HEK293 (cell line): ENCODE measurements around the gene ZNF865.

Experiments
- KLF10 ChIP-seq: fragments of 450-650 bp; IDR thresholded peaks from 2 replicates; pipeline ENCODE4 v1.5.1; 2018; ENCODE audit warnings: missing biosample characterization, mild to moderate bottlenecking, missing genetic modification characterization
- KLF9 ChIP-seq: fragments of 450-650 bp; formaldehyde crosslinking; IDR thresholded peaks from 2 replicates; pipeline ENCODE4 v1.5.1; 2016; ENCODE audit warnings: missing biosample characterization, missing genetic modification characterization, low read depth
- TRIM28 ChIP-seq: IDR thresholded peaks from 2 replicates; pipeline ENCODE4 v1.6.1; 2011; ENCODE audit warnings: low read length, control low read depth, borderline replicate concordance
- YY1 ChIP-seq: fragments of 450-650 bp; formaldehyde crosslinking; IDR thresholded peaks from 2 replicates; pipeline ENCODE4 v1.5.1; 2018; ENCODE audit warnings: missing biosample characterization, missing genetic modification characterization
- ZBTB20 ChIP-seq: fragments of 450-650 bp; formaldehyde crosslinking; IDR thresholded peaks from 2 replicates; pipeline ENCODE4 v1.5.1; 2016; ENCODE audit warnings: missing biosample characterization, missing genetic modification characterization
- ZEB2 ChIP-seq: fragments of 450-650 bp; formaldehyde crosslinking; IDR thresholded peaks from 2 replicates; pipeline ENCODE4 v1.5.1; 2016; ENCODE audit warnings: missing biosample characterization, missing genetic modification characterization
- ZFP41 ChIP-seq: fragments of 450-650 bp; formaldehyde crosslinking; IDR thresholded peaks from 2 replicates; pipeline ENCODE4 v1.5.1; 2016; ENCODE audit warnings: missing biosample characterization, missing genetic modification characterization, borderline replicate concordance
- ZNF169 ChIP-seq: fragments of 450-650 bp; formaldehyde crosslinking; IDR thresholded peaks from 2 replicates; pipeline ENCODE4 v1.5.1; 2016; ENCODE audit warnings: missing biosample characterization, missing genetic modification characterization
- ZNF24 ChIP-seq: fragments of 450-650 bp; formaldehyde crosslinking; IDR thresholded peaks from 2 replicates; pipeline ENCODE4 v1.5.1; 2016; ENCODE audit warnings: missing biosample characterization, missing genetic modification characterization
- ZNF433 ChIP-seq: fragments of 450-650 bp; formaldehyde crosslinking; IDR thresholded peaks from 2 replicates; pipeline ENCODE4 v1.5.1; 2016; ENCODE audit warnings: missing biosample characterization, missing genetic modification characterization, low read depth
- ZNF501 ChIP-seq: fragments of 450-650 bp; formaldehyde crosslinking; IDR thresholded peaks from 2 replicates; pipeline ENCODE4 v1.5.1; 2016; ENCODE audit warnings: missing biosample characterization, missing genetic modification characterization
- ZNF549 ChIP-seq: fragments of 450-650 bp; IDR thresholded peaks from 2 replicates; pipeline ENCODE4 v1.5.1; 2018; ENCODE audit warnings: missing biosample characterization, missing genetic modification characterization, mild to moderate bottlenecking, inconsistent platforms, moderate library complexity
- ZNF76 ChIP-seq: fragments of 450-650 bp; formaldehyde crosslinking; IDR thresholded peaks from 2 replicates; pipeline ENCODE4; 2016; ENCODE audit warnings: low read depth, missing biosample characterization, missing genetic modification characterization, borderline replicate concordance
- TF ChIP-seq, protein P1 (sequence below): fragments of 450-650 bp; formaldehyde crosslinking; conservative IDR thresholded peaks from 2 replicates; pipeline ENCODE4 v1.5.1; 2016; ENCODE audit warnings: low read depth, missing biosample characterization, missing genetic modification characterization
- TF ChIP-seq, protein P2 (sequence below): fragments of 450-650 bp; formaldehyde crosslinking; IDR thresholded peaks from 2 replicates; pipeline ENCODE4 v1.5.1; 2016; ENCODE audit warnings: missing biosample characterization, missing genetic modification characterization
- TF ChIP-seq, protein P3 (sequence below): fragments of 450-650 bp; formaldehyde crosslinking; IDR thresholded peaks from 2 replicates; pipeline ENCODE4 v1.5.1; 2016; ENCODE audit warnings: missing biosample characterization, missing genetic modification characterization
- TF ChIP-seq, protein P4 (sequence below): fragments of 450-650 bp; formaldehyde crosslinking; IDR thresholded peaks from 2 replicates; pipeline ENCODE4 v1.5.1; 2016; ENCODE audit warnings: missing biosample characterization, missing genetic modification characterization
- TF ChIP-seq, protein P5 (sequence below): fragments of 450-650 bp; formaldehyde crosslinking; IDR thresholded peaks from 2 replicates; pipeline ENCODE4 v1.5.1; 2017; ENCODE audit warnings: missing biosample characterization, mild to moderate bottlenecking, missing genetic modification characterization, moderate library complexity
- TF ChIP-seq, protein P6 (sequence below): IDR thresholded peaks from 2 replicates; pipeline ENCODE4 v1.6.1; 2011; ENCODE audit warnings: mild to moderate bottlenecking, low read depth, low read length, borderline replicate concordance
- TF ChIP-seq, protein P7 (sequence below): fragments of 450-650 bp; formaldehyde crosslinking; IDR thresholded peaks from 2 replicates; pipeline ENCODE4 v1.5.1; 2016; ENCODE audit warnings: missing biosample characterization, missing genetic modification characterization
- TF ChIP-seq, protein P8 (sequence below): fragments of 450-650 bp; formaldehyde crosslinking; IDR thresholded peaks from 2 replicates; pipeline ENCODE4 v1.5.1; 2016; ENCODE audit warnings: missing biosample characterization, missing genetic modification characterization

ZNF865 gene

DNA sequence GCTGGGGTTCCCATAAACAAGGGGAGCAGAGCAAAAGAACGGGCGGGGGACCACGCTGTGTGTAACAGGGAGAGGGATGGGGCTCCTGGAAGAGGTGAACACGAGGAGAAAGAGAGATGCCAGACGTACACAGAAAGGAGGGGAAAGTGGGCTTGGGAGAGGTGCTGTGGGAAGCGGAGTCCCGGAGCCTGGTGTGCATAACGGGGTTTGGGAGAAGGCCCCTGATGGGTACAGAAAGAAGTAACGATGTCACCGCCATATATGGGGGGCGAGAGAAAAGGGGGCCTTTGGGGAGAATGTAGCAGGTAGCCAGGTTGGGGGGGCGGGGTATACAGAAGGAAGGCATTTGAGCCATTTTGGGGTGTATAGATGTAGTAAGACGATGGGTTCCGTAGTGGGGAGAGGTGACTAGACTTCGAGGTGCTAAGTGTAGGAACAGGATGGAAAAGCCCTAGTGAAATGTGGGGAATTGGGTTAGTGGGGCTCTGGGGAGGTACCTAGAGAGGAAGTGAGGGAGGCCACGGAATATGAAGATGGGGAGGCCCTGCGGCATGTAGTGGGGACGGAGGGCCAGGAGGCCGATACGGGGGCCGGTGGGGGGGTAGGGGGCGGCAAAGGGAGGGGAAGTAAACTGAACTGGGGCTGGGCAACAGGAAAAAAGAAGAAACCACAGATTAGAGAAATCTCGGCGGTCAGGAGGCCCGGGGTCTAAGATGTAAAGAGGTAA is 36.1 kb downstream of the ZNF865 start (continued):
- no peak for TF ChIP-seq ZNF169 (tag by site-specific recombination)
- TF ChIP-seq, protein P1, sequence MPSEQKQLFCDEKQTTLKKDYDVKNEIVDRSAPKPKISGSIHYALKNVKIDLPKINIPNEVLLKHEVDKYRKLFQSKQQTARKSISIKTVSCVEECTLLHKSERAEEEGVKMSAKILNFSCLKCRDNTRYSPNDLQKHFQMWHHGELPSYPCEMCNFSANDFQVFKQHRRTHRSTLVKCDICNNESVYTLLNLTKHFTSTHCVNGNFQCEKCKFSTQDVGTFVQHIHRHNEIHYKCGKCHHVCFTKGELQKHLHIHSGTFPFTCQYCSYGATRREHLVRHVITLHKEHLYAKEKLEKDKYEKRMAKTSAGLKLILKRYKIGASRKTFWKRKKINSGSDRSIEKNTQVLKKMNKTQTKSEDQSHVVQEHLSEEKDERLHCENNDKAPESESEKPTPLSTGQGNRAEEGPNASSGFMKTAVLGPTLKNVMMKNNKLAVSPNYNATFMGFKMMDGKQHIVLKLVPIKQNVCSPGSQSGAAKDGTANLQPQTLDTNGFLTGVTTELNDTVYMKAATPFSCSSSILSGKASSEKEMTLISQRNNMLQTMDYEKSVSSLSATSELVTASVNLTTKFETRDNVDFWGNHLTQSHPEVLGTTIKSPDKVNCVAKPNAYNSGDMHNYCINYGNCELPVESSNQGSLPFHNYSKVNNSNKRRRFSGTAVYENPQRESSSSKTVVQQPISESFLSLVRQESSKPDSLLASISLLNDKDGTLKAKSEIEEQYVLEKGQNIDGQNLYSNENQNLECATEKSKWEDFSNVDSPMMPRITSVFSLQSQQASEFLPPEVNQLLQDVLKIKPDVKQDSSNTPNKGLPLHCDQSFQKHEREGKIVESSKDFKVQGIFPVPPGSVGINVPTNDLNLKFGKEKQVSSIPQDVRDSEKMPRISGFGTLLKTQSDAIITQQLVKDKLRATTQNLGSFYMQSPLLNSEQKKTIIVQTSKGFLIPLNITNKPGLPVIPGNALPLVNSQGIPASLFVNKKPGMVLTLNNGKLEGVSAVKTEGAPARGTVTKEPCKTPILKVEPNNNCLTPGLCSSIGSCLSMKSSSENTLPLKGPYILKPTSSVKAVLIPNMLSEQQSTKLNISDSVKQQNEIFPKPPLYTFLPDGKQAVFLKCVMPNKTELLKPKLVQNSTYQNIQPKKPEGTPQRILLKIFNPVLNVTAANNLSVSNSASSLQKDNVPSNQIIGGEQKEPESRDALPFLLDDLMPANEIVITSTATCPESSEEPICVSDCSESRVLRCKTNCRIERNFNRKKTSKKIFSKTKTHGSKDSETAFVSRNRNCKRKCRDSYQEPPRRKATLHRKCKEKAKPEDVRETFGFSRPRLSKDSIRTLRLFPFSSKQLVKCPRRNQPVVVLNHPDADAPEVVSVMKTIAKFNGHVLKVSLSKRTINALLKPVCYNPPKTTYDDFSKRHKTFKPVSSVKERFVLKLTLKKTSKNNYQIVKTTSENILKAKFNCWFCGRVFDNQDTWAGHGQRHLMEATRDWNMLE = no peak
- TF ChIP-seq ZNF24 (tag by site-specific recombination) = 0 out of 2 replicates have a peak, but pooled peaks have one; percentile 19
- no peak for TF ChIP-seq ZNF433 (tag by site-specific recombination)
- 0 out of 2 replicates have a peak, but pooled peaks have one; percentile 10 for TF ChIP-seq ZEB2 (tag by site-specific recombination)
- TF ChIP-seq, protein P2, sequence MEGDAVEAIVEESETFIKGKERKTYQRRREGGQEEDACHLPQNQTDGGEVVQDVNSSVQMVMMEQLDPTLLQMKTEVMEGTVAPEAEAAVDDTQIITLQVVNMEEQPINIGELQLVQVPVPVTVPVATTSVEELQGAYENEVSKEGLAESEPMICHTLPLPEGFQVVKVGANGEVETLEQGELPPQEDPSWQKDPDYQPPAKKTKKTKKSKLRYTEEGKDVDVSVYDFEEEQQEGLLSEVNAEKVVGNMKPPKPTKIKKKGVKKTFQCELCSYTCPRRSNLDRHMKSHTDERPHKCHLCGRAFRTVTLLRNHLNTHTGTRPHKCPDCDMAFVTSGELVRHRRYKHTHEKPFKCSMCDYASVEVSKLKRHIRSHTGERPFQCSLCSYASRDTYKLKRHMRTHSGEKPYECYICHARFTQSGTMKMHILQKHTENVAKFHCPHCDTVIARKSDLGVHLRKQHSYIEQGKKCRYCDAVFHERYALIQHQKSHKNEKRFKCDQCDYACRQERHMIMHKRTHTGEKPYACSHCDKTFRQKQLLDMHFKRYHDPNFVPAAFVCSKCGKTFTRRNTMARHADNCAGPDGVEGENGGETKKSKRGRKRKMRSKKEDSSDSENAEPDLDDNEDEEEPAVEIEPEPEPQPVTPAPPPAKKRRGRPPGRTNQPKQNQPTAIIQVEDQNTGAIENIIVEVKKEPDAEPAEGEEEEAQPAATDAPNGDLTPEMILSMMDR (tag by site-specific recombination) = peak; percentile 7; the same call in 1 of the 2 replicates
- 0 out of 2 replicates have a peak, but pooled peaks have one; percentile 43 for TF ChIP-seq ZNF76 (tag by site-specific recombination)
- TF ChIP-seq, protein P3, sequence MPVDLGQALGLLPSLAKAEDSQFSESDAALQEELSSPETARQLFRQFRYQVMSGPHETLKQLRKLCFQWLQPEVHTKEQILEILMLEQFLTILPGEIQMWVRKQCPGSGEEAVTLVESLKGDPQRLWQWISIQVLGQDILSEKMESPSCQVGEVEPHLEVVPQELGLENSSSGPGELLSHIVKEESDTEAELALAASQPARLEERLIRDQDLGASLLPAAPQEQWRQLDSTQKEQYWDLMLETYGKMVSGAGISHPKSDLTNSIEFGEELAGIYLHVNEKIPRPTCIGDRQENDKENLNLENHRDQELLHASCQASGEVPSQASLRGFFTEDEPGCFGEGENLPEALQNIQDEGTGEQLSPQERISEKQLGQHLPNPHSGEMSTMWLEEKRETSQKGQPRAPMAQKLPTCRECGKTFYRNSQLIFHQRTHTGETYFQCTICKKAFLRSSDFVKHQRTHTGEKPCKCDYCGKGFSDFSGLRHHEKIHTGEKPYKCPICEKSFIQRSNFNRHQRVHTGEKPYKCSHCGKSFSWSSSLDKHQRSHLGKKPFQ = no peak
- no peak for TF ChIP-seq ZFP41 (tag by site-specific recombination)
- TF ChIP-seq, protein P4, sequence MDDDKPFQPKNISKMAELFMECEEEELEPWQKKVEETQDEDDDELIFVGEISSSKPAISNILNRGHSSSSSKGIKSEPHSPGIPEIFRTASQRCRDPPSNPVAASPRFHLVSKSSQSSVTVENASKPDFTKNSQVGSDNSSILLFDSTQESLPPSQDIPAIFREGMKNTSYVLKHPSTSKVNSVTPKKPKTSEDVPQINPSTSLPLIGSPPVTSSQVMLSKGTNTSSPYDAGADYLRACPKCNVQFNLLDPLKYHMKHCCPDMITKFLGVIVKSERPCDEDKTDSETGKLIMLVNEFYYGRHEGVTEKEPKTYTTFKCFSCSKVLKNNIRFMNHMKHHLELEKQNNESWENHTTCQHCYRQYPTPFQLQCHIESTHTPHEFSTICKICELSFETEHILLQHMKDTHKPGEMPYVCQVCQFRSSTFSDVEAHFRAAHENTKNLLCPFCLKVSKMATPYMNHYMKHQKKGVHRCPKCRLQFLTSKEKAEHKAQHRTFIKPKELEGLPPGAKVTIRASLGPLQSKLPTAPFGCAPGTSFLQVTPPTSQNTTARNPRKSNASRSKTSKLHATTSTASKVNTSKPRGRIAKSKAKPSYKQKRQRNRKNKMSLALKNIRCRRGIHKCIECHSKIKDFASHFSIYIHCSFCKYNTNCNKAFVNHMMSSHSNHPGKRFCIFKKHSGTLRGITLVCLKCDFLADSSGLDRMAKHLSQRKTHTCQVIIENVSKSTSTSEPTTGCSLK (tag by site-specific recombination) = no peak
- TF ChIP-seq ZBTB20 (tag by site-specific recombination) = peak; percentile 96
- TF ChIP-seq ZNF549 (tag by site-specific recombination) = no peak
- TF ChIP-seq, protein P5, sequence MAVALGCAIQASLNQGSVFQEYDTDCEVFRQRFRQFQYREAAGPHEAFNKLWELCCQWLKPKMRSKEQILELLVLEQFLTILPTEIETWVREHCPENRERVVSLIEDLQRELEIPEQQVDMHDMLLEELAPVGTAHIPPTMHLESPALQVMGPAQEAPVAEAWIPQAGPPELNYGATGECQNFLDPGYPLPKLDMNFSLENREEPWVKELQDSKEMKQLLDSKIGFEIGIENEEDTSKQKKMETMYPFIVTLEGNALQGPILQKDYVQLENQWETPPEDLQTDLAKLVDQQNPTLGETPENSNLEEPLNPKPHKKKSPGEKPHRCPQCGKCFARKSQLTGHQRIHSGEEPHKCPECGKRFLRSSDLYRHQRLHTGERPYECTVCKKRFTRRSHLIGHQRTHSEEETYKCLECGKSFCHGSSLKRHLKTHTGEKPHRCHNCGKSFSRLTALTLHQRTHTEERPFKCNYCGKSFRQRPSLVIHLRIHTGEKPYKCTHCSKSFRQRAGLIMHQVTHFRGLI (tag by site-specific recombination) = no peak
- TF ChIP-seq KLF10 (tag by site-specific recombination) = no peak
- no peak for TF ChIP-seq ZNF501
- TF ChIP-seq KLF9 (tag by site-specific recombination) = 0 out of 2 replicates have a peak, but pooled peaks have one; percentile 6
- TF ChIP-seq, protein P6, sequence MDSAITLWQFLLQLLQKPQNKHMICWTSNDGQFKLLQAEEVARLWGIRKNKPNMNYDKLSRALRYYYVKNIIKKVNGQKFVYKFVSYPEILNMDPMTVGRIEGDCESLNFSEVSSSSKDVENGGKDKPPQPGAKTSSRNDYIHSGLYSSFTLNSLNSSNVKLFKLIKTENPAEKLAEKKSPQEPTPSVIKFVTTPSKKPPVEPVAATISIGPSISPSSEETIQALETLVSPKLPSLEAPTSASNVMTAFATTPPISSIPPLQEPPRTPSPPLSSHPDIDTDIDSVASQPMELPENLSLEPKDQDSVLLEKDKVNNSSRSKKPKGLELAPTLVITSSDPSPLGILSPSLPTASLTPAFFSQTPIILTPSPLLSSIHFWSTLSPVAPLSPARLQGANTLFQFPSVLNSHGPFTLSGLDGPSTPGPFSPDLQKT = no peak
- no peak for TF ChIP-seq TRIM28
- TF ChIP-seq YY1 (tag by site-specific recombination) = no peak
- TF ChIP-seq, protein P7, sequence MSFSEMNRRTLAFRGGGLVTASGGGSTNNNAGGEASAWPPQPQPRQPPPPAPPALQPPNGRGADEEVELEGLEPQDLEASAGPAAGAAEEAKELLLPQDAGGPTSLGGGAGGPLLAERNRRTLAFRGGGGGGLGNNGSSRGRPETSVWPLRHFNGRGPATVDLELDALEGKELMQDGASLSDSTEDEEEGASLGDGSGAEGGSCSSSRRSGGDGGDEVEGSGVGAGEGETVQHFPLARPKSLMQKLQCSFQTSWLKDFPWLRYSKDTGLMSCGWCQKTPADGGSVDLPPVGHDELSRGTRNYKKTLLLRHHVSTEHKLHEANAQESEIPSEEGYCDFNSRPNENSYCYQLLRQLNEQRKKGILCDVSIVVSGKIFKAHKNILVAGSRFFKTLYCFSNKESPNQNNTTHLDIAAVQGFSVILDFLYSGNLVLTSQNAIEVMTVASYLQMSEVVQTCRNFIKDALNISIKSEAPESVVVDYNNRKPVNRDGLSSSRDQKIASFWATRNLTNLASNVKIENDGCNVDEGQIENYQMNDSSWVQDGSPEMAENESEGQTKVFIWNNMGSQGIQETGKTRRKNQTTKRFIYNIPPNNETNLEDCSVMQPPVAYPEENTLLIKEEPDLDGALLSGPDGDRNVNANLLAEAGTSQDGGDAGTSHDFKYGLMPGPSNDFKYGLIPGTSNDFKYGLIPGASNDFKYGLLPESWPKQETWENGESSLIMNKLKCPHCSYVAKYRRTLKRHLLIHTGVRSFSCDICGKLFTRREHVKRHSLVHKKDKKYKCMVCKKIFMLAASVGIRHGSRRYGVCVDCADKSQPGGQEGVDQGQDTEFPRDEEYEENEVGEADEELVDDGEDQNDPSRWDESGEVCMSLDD (tag by site-specific recombination) = peak; percentile 98
- TF ChIP-seq, protein P8, sequence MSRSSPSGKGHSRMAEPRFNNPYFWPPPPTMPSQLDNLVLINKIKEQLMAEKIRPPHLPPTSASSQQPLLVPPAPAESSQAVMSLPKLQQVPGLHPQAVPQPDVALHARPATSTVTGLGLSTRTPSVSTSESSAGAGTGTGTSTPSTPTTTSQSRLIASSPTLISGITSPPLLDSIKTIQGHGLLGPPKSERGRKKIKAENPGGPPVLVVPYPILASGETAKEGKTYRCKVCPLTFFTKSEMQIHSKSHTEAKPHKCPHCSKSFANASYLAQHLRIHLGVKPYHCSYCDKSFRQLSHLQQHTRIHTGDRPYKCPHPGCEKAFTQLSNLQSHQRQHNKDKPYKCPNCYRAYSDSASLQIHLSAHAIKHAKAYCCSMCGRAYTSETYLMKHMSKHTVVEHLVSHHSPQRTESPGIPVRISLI (tag by site-specific recombination) = no peak
